ENCODE data around the gene TEAD1. TPM values are rescaled to one million over a fixed set of nuclear protein-coding genes. Genes with fewer than 3 reads are reported as not detected.

The TEAD1 gene
- total RNA-seq, 4 donors from 2014 or later, result 38.8 to 110 (median 75.3) TPM

GRCh38 chr11:12889243-12889642 is 215.0 kb downstream of the TEAD1 start:
- no peaks in the 10 kb centered on the region for H3K27me3 ChIP-seq
- DNase-seq, result peak; percentile 30 to 36
- no peak overlapping the region for H3K4me3 ChIP-seq
- peak overlapping the region; percentile 57 to 67 for H3K27ac ChIP-seq
- H3K4me1 ChIP-seq, result no peaks in the 10 kb centered on the region
- H3K36me3 ChIP-seq, result no peaks in the 10 kb centered on the region
- no peak for TF ChIP-seq POLR2A (IDR thresholded peaks at IDR 0.05)
- TF ChIP-seq CTCF (IDR thresholded peaks at IDR 0.05), result no peak
- intact Hi-C loops (cut with DNase I; ENCODE audit: low total_unique reads), result loop anchor here (10.0 kb wide), 1 partner anchor 214 kb away; the partner anchor contains the start of gene TEAD1
- H3K9me3 ChIP-seq, result no peaks in the 10 kb centered on the region

- intact Hi-C loops (cut with DNase I; ENCODE audit: low total_unique reads), result loop anchor here (5.0 kb wide), 1 partner anchor 558 kb away; no protein-coding TSS in a partner anchor
- TF ChIP-seq CTCF (IDR thresholded peaks at IDR 0.05) (no peak), POLR2A (IDR thresholded peaks at IDR 0.05) (no peak)
- H3K27ac ChIP-seq, result peak overlapping the region in 1 of 2 donors; percentile 8
- no peaks in the 10 kb centered on the region for H3K27me3 ChIP-seq
- DNase-seq, result no peak
- H3K36me3 ChIP-seq, result no peaks in the 10 kb centered on the region
- H3K4me3 ChIP-seq, result no peak overlapping the region
- no peaks in the 10 kb centered on the region for H3K9me3 ChIP-seq
- no peaks in the 10 kb centered on the region for H3K4me1 ChIP-seq
These were observed 216.3 kb downstream of the TEAD1 start for GRCh38 chr11:12890476-12890875.

- no peaks in the 10 kb centered on the region for H3K36me3 ChIP-seq
- peak overlapping the region; percentile 50 to 57 for H3K27ac ChIP-seq
- no peaks in the 10 kb centered on the region for H3K9me3 ChIP-seq
- TF ChIP-seq POLR2A (IDR thresholded peaks at IDR 0.05) (no peak), CTCF (IDR thresholded peaks at IDR 0.05) (peak; percentile 82 to 90 (median 83))
- DNase-seq, result peak; percentile 68 to 70
- no peaks in the 10 kb centered on the region for H3K27me3 ChIP-seq
- no peaks in the 10 kb centered on the region for H3K4me1 ChIP-seq
- intact Hi-C loops (cut with DNase I; ENCODE audit: low total_unique reads), result loop anchor here (5.0 kb wide), 1 partner anchor 562 kb away; no protein-coding TSS in a partner anchor
- no peak overlapping the region for H3K4me3 ChIP-seq
These were observed 219.8 kb downstream of the TEAD1 start for GRCh38 chr11:12893787-12894672.

- peak overlapping the region; percentile 44 to 56 for H3K27ac ChIP-seq
- H3K27me3 ChIP-seq, result no peaks in the 10 kb centered on the region
- H3K4me1 ChIP-seq, result no peaks in the 10 kb centered on the region
- intact Hi-C loops (cut with DNase I; ENCODE audit: low total_unique reads), result no loop called here
- no peak for DNase-seq
- TF ChIP-seq CTCF (IDR thresholded peaks at IDR 0.05), result no peak
- TF ChIP-seq POLR2A (IDR thresholded peaks at IDR 0.05), result no peak
- H3K36me3 ChIP-seq, result no peaks in the 10 kb centered on the region
- H3K9me3 ChIP-seq, result no peaks in the 10 kb centered on the region
- H3K4me3 ChIP-seq, result no peak overlapping the region
These were observed 223.2 kb downstream of the TEAD1 start for GRCh38 chr11:12897390-12897789.

GRCh38 chr11:12897867-12898266 is 223.6 kb downstream of the TEAD1 start:
- H3K36me3 ChIP-seq, result no peaks in the 10 kb centered on the region
- no peak for DNase-seq
- TF ChIP-seq CTCF (IDR thresholded peaks at IDR 0.05), result no peak
- TF ChIP-seq POLR2A (IDR thresholded peaks at IDR 0.05), result no peak
- intact Hi-C loops (cut with DNase I; ENCODE audit: low total_unique reads), result no loop called here
- H3K27me3 ChIP-seq, result no peaks in the 10 kb centered on the region
- H3K9me3 ChIP-seq, result no peaks in the 10 kb centered on the region
- peak overlapping the region; percentile 44 to 56 for H3K27ac ChIP-seq
- no peak overlapping the region for H3K4me3 ChIP-seq
- H3K4me1 ChIP-seq, result no peaks in the 10 kb centered on the region
